ENCODE measurements around the gene FAM50B. TPM values are rescaled to one million over a fixed set of nuclear protein-coding genes. Genes with fewer than 3 reads are reported as not detected.

Gene FAM50B
- total and polyA plus RNA-seq, 2 of the 13 experiments (the other 11 are each of a cell fraction or from before 2014, with no cell fraction given), result 0.05 TPM; not detected in 1

- TF ChIP-seq CTCF (CRISPR knock-in tag; IDR thresholded peaks at IDR 0.05), result peak; percentile 96
- TF ChIP-seq ZNF446 (CRISPR knock-in tag; IDR thresholded peaks at IDR 0.05), result peak; percentile 99
- TF ChIP-seq POGZ (CRISPR knock-in tag; IDR thresholded peaks at IDR 0.05), result peak; percentile 47
- no peak for TF ChIP-seq HNF1A (IDR thresholded peaks at IDR 0.05; ENCODE audit: low read depth)
- TF ChIP-seq HNF1A (CRISPR knock-in tag; IDR thresholded peaks at IDR 0.05; ENCODE audit: borderline replicate concordance), result peak; percentile 47; the same call in 1 of the 2 replicates
- peak; percentile 46 for TF ChIP-seq MAX (IDR thresholded peaks at IDR 0.05)
- TF ChIP-seq ZNF225 (CRISPR knock-in tag; IDR thresholded peaks at IDR 0.05), result 0 out of 2 replicates have a peak, but pooled peaks have one; percentile 23
- TF ChIP-seq THYN1 (CRISPR knock-in tag; IDR thresholded peaks at IDR 0.05; ENCODE audit: borderline replicate concordance, low read depth), result no peak
- TF ChIP-seq ZNF530 (CRISPR knock-in tag; IDR thresholded peaks at IDR 0.05; ENCODE audit: low read depth), result no peak
- TF ChIP-seq U2AF1 (optimal IDR thresholded peaks at IDR 0.05; ENCODE audit: low read depth, low read length), result peak; percentile 48
- peak; percentile 79; the same call in 1 of the 2 replicates for TF ChIP-seq ZNF713 (CRISPR knock-in tag; IDR thresholded peaks at IDR 0.05)
- no peak for TF ChIP-seq ZHX2 (IDR thresholded peaks at IDR 0.05; ENCODE audit: low read depth)
- TF ChIP-seq ZHX2 (CRISPR knock-in tag; IDR thresholded peaks at IDR 0.05; ENCODE audit: borderline replicate concordance), result no peak
- TF ChIP-seq ZNF607 (CRISPR knock-in tag; IDR thresholded peaks at IDR 0.05; ENCODE audit: borderline replicate concordance), result 0 out of 2 replicates have a peak, but pooled peaks have one; percentile 10
- peak; percentile 49; the same call in 1 of the 2 replicates for TF ChIP-seq ZKSCAN8 (CRISPR knock-in tag; IDR thresholded peaks at IDR 0.05; ENCODE audit: borderline replicate concordance)
- 0 out of 2 replicates have a peak, but pooled peaks have one; percentile 51 for TF ChIP-seq ZSCAN12 (CRISPR knock-in tag; IDR thresholded peaks at IDR 0.05)
- TF ChIP-seq HIVEP1 (CRISPR knock-in tag; IDR thresholded peaks at IDR 0.05), result 0 out of 2 replicates have a peak, but pooled peaks have one; percentile 13
These were observed 23.8 kb upstream of the FAM50B start (continued) for GRCh38 chr6:3825331-3825831.

Data from HepG2 (cell line).